ENCODE results near the gene HOOK2. TPM values are rescaled to one million over a fixed set of nuclear protein-coding genes. Genes with fewer than 3 reads are reported as not detected.
A peak's percentile ranks its signal among the peaks of the same experiment; 100 is the strongest.

HOOK2 gene
- total and polyA plus RNA-seq, 2 experiments from 2014 or later: 56.9 to 86.4 TPM

DNA sequence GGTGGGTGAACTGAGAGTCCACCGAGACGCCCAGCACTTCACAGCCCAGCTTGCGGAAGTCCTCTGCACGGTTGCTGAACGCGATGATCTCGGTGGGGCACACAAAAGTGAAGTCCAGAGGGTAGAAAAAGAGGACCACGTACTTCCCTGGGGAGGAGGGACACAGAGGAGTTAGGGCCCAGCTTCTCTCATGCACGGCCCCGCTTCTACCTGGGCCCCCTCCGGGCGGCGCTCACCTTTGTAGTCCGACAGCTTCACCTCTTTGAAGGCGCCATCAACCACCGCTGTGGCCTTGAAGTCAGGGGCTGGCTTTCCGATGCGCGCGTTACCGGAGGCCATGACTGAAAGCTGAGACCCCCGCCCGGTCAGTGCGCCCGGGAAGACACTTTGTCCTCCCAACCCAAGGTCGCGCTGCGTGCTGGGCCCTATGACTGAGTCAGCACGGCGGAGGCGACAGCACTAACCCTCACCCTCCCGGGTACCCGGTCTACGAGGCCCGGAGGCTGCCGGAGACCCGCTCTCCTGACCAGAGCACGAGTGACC lies 25.6 kb upstream of the HOOK2 start:
- H3K36me3 Mint-ChIP-seq (ENCODE audit: low read depth): peaks cover 46% of the 10 kb centered on the region
- peaks cover 10% of the 10 kb centered on the region for H3K27me3 ChIP-seq (ENCODE audit: insufficient read depth)
- peaks cover 22% of the 10 kb centered on the region for H3F3A ChIP-seq (replicated peaks; ENCODE audit: low read depth)
- H3K36me3 ChIP-seq (ENCODE audit: insufficient read depth): peaks cover 9% of the 10 kb centered on the region; the same call in 1 of the 2 replicates
- peaks cover 14% of the 10 kb centered on the region for H3K4me1 ChIP-seq (ENCODE audit: insufficient read depth)
- H3K4me2 ChIP-seq: peak overlapping the region; percentile 97
- H3K27ac ChIP-seq (ENCODE audit: low read depth): no peak overlapping the region
- peaks cover 4% of the 10 kb centered on the region for H3K27me3 Mint-ChIP-seq (ENCODE audit: insufficient read depth, low read depth, poor library complexity)
- H3K4me1 Mint-ChIP-seq: peaks cover 21% of the 10 kb centered on the region
- peak overlapping the region; percentile 97 for H2AFZ ChIP-seq
- TF ChIP-seq POLR2AphosphoS5 (IDR thresholded peaks at IDR 0.05; ENCODE audit: low read depth) (no peak), ZNF114 (CRISPR knock-in tag; IDR thresholded peaks at IDR 0.05) (no peak), ZNF331 (CRISPR knock-in tag; IDR thresholded peaks at IDR 0.05; ENCODE audit: low read depth) (no peak), JUNB (IDR thresholded peaks at IDR 0.05; ENCODE audit: unreplicated experiment) (no peak), EZH2phosphoT487 (IDR thresholded peaks at IDR 0.05; ENCODE audit: unreplicated experiment) (no peak), EZH2 (IDR thresholded peaks at IDR 0.05; ENCODE audit: low read depth, unreplicated experiment) (no peak), STAT1 (IDR thresholded peaks at IDR 0.05; ENCODE audit: unreplicated experiment) (no peak), NANOG (IDR thresholded peaks at IDR 0.05; ENCODE audit: borderline replicate concordance) (no peak), CREB1 (CRISPR knock-in tag; IDR thresholded peaks at IDR 0.05; ENCODE audit: low read depth) (no peak)
- TF ChIP-seq, protein P1, sequence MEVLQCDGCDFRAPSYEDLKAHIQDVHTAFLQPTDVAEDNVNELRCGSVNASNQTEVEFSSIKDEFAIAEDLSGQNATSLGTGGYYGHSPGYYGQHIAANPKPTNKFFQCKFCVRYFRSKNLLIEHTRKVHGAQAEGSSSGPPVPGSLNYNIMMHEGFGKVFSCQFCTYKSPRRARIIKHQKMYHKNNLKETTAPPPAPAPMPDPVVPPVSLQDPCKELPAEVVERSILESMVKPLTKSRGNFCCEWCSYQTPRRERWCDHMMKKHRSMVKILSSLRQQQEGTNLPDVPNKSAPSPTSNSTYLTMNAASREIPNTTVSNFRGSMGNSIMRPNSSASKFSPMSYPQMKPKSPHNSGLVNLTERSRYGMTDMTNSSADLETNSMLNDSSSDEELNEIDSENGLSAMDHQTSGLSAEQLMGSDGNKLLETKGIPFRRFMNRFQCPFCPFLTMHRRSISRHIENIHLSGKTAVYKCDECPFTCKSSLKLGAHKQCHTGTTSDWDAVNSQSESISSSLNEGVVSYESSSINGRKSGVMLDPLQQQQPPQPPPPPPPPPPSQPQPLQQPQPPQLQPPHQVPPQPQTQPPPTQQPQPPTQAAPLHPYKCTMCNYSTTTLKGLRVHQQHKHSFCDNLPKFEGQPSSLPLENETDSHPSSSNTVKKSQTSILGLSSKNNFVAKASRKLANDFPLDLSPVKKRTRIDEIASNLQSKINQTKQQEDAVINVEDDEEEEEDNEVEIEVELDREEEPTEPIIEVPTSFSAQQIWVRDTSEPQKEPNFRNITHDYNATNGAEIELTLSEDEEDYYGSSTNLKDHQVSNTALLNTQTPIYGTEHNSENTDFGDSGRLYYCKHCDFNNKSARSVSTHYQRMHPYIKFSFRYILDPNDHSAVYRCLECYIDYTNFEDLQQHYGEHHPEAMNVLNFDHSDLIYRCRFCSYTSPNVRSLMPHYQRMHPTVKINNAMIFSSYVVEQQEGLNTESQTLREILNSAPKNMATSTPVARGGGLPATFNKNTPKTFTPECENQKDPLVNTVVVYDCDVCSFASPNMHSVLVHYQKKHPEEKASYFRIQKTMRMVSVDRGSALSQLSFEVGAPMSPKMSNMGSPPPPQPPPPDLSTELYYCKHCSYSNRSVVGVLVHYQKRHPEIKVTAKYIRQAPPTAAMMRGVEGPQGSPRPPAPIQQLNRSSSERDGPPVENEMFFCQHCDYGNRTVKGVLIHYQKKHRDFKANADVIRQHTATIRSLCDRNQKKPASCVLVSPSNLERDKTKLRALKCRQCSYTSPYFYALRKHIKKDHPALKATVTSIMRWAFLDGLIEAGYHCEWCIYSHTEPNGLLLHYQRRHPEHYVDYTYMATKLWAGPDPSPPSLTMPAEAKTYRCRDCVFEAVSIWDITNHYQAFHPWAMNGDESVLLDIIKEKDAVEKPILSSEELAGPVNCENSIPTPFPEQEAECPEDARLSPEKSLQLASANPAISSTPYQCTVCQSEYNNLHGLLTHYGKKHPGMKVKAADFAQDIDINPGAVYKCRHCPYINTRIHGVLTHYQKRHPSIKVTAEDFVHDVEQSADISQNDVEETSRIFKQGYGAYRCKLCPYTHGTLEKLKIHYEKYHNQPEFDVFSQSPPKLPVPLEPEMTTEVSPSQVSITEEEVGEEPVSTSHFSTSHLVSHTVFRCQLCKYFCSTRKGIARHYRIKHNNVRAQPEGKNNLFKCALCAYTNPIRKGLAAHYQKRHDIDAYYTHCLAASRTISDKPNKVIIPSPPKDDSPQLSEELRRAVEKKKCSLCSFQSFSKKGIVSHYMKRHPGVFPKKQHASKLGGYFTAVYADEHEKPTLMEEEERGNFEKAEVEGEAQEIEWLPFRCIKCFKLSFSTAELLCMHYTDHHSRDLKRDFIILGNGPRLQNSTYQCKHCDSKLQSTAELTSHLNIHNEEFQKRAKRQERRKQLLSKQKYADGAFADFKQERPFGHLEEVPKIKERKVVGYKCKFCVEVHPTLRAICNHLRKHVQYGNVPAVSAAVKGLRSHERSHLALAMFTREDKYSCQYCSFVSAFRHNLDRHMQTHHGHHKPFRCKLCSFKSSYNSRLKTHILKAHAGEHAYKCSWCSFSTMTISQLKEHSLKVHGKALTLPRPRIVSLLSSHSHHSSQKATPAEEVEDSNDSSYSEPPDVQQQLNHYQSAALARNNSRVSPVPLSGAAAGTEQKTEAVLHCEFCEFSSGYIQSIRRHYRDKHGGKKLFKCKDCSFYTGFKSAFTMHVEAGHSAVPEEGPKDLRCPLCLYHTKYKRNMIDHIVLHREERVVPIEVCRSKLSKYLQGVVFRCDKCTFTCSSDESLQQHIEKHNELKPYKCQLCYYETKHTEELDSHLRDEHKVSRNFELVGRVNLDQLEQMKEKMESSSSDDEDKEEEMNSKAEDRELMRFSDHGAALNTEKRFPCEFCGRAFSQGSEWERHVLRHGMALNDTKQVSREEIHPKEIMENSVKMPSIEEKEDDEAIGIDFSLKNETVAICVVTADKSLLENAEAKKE (CRISPR knock-in tag; IDR thresholded peaks at IDR 0.05): no peak
- TF ChIP-seq, protein P2, sequence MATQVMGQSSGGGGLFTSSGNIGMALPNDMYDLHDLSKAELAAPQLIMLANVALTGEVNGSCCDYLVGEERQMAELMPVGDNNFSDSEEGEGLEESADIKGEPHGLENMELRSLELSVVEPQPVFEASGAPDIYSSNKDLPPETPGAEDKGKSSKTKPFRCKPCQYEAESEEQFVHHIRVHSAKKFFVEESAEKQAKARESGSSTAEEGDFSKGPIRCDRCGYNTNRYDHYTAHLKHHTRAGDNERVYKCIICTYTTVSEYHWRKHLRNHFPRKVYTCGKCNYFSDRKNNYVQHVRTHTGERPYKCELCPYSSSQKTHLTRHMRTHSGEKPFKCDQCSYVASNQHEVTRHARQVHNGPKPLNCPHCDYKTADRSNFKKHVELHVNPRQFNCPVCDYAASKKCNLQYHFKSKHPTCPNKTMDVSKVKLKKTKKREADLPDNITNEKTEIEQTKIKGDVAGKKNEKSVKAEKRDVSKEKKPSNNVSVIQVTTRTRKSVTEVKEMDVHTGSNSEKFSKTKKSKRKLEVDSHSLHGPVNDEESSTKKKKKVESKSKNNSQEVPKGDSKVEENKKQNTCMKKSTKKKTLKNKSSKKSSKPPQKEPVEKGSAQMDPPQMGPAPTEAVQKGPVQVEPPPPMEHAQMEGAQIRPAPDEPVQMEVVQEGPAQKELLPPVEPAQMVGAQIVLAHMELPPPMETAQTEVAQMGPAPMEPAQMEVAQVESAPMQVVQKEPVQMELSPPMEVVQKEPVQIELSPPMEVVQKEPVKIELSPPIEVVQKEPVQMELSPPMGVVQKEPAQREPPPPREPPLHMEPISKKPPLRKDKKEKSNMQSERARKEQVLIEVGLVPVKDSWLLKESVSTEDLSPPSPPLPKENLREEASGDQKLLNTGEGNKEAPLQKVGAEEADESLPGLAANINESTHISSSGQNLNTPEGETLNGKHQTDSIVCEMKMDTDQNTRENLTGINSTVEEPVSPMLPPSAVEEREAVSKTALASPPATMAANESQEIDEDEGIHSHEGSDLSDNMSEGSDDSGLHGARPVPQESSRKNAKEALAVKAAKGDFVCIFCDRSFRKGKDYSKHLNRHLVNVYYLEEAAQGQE (IDR thresholded peaks at IDR 0.05; ENCODE audit: unreplicated experiment): no peak
- TF ChIP-seq, protein P3, sequence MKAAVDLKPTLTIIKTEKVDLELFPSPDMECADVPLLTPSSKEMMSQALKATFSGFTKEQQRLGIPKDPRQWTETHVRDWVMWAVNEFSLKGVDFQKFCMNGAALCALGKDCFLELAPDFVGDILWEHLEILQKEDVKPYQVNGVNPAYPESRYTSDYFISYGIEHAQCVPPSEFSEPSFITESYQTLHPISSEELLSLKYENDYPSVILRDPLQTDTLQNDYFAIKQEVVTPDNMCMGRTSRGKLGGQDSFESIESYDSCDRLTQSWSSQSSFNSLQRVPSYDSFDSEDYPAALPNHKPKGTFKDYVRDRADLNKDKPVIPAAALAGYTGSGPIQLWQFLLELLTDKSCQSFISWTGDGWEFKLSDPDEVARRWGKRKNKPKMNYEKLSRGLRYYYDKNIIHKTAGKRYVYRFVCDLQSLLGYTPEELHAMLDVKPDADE (IDR thresholded peaks at IDR 0.05): no peak
- TF ChIP-seq, protein P4, sequence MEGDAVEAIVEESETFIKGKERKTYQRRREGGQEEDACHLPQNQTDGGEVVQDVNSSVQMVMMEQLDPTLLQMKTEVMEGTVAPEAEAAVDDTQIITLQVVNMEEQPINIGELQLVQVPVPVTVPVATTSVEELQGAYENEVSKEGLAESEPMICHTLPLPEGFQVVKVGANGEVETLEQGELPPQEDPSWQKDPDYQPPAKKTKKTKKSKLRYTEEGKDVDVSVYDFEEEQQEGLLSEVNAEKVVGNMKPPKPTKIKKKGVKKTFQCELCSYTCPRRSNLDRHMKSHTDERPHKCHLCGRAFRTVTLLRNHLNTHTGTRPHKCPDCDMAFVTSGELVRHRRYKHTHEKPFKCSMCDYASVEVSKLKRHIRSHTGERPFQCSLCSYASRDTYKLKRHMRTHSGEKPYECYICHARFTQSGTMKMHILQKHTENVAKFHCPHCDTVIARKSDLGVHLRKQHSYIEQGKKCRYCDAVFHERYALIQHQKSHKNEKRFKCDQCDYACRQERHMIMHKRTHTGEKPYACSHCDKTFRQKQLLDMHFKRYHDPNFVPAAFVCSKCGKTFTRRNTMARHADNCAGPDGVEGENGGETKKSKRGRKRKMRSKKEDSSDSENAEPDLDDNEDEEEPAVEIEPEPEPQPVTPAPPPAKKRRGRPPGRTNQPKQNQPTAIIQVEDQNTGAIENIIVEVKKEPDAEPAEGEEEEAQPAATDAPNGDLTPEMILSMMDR (conservative IDR thresholded peaks at IDR 0.05; ENCODE audit: low read depth in 2 of 2): no peak
- peak overlapping the region; percentile 93 for H3K4me3 Mint-ChIP-seq
- no peak overlapping the region for H3K27ac Mint-ChIP-seq
- peaks cover 13% of the 10 kb centered on the region for H3K79me2 ChIP-seq (replicated peaks; ENCODE audit: insufficient read depth)
- no peaks in the 10 kb centered on the region for H3K9me2 ChIP-seq (ENCODE audit: insufficient read depth)
- H3K9me3 Mint-ChIP-seq: no peaks in the 10 kb centered on the region
- ATAC-seq (peak; percentile 15), DNase-seq (ENCODE audit: low spot score) (peak; percentile 69)
- no peaks in the 10 kb centered on the region for H4K20me1 ChIP-seq (replicated peaks; ENCODE audit: insufficient read depth)
- H3K4me3 ChIP-seq: peak overlapping the region; percentile 99
